HT1080 (cell line): Measurements from ENCODE around the gene SLC26A9. TPM values are rescaled to one million over a fixed set of nuclear protein-coding genes. Genes with fewer than 3 reads are reported as not detected.
A peak's percentile ranks its signal among the peaks of the same experiment; 100 is the strongest.
"Not testable (repeated sequence)": the region's sequence is repeated elsewhere in the genome, so short reads cannot be mapped to it uniquely, and the experiment has no call there.

Source experiments
- DNase-seq: peaks from one replicate; pipeline ENCODE4 v3.0.0-alpha.2; 2015; ENCODE audit warnings: low read depth
- total RNA-seq: library from RNA; depleted of rRNA; stranded (reverse); fragments of >200 nt; shearing (Covaris generic); gene quantifications from 2 replicates; pipeline ENCODE4 v1.2.3, GENCODE V29; 2014

The SLC26A9 gene
- total RNA-seq, 1 experiment from 2014 or later: 0.03 TPM

DNA sequence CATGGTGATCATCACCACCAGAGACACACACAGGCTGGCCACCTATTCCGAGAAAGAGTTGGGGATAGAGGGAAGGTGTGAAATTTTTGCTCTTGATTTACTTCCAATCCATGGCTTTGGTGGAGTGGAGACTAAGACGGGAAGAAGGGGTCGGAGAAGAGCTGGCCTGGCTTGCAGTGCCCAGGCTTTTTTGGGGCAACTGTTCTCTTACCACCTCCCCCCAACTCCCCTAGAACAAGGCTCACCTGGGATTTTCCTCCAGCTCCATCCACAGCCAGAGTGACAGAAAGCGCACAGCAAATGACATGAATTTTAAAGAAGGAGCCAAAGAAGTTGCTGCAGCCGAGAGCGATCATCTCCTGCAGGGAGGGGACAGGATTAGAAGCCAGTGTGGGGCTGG lies 16.0 kb downstream of the SLC26A9 start:
- DNase-seq: no peak

DNA sequence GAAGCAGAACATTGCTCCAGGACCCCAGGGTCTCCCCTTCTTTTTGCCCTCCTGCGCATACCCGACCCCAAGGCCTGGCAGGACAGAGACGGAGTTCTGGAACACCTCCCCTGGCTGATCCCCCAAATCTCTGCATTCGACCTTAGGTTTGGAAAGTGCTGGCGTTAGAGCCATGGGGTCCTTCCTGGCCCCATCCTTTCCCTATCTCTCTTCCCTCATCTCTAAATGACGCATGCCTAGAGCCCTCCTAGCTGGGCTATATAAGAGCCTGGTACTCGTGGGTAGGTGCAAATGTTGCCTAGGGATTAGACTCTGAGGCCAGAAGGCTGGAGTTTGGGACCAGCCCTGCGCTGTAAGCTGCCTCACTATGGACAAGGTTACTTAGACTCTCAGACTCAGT lies 16.6 kb downstream of the SLC26A9 start:
- no peak for DNase-seq

DNA sequence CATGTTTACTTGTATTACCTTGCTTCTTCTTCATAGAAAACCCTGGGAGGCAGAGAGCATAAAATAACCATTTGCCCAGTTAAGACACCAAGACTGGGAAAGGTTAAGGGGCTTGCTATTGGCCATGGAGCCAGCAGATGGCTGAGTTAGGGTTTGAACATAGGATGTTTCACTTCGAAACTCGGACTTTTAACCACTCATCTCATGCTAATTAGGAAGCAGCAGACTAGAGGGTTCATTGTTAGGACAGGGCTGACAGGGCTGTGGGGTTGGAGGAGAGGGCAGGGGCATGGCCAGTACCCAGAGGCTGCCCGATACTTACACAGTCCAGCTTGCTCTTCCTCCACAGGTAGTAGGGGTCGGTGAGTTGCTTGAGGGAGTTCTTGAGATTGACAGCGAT lies 17.0 kb downstream of the SLC26A9 start:
- DNase-seq: no peak

DNA sequence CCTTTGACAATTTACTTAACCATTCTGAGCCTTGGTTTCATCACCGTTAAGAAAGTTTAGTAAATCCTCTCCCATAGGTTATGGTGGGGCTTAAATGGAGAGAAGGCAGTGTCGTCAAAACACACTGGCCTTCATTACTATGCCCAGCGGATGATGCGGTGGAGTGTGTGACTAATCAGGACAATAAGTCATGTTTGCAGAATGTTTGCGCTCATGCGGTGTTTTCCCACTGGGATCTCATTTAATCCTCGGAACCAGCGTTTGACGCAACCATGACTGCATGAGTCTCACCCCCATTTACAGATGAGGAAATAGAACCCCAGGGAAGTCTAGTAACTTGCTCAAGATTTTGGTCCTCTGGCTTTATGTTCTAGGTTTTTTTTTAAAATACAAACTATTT lies 17.5 kb downstream of the SLC26A9 start:
- peak; percentile 88 for DNase-seq

DNA sequence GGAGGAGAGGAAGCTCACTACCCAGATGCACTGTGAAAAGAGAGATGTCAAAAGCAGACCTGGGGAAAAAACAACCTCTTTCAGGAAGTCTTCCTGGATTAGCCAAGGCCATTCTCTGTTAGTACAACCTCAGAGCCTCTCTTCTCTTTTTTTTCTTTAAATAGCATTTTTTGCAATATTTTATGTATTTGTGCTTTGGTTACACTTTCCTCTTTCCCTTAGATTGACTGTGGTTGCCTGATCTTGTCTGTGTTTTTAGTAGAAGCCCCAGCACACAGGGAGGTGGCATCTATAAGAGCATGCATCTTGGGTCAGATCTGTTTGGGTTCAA lies 18.8 kb downstream of the SLC26A9 start:
- DNase-seq: no peak

DNA sequence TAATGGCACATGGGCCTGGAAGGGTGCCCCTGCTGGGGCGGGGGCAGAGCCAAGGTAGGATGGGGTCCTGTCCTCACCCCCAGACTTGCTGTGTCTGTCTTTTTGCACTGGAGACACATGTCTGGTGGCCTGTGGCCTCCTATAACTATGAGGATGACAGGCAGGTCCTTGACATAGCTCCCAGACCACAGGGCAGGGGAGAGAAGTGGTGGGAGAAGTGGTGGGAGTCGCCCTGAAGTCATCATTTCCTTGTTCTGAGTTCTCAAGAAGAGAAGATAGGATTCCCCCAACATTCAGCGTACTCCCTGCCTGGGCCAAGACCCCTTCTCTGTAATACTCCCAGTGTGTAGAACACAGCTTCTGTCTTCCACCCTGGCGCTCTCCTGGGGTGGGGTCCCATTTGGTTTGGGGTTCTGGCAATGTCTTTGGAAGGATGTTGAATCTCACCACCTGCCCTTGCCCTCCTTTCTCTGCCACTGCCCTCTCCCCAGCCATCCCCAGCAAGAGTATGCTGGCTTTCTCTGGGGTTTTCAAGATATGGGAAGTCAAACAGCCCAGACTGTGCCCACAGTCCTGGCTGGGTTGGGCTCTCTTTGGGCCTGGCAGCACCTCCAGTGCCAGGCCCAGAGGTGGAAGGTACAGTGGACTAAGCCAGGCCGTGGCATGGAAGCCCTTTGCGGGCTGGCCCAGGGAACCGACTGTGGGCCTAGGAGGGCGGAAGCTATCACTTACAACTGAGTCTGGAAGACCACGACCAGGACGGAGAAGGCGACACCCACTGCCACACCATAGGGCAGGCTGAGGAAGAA lies 19.4 kb downstream of the SLC26A9 start:
- DNase-seq: no peak

DNA sequence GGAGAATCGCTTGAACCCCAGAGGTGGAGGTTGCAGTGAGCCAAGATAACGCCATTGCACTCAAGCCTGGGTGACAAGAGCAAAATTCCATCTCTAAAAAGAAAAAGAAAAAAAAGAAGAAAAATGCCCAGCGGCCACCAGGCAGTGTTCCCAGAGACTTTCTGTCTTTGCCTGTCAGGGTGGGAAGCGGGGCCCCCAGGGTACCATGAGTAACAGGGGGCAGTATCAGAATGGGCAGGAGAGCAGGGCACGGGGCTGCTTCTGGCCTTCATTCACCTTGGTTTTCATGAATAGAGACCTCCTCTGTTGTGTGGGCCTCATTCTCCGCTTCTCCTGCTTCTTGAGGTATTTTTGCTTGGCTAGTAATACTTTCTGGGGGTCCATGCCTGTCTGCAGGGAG lies 20.4 kb downstream of the SLC26A9 start:
- DNase-seq: no peak

DNA sequence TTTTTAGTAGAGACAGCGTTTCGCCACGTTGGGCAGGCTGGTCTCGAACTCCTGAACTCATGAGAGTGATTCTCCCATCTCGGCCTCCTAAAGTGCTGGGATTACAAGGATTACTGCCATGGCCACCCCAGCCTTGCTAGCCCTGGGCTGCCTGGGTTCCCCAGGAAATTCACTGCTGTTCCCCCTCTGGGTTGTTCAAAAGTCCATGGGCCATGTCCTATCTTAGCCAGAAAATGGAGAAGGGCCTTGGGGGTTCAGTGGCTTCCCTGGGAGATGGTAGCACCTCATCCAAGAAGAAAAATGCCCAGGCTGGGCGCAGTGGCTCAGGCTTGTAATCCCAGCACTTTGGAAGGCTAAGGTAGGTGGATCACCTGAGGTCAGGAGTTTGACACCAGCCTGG lies 20.9 kb downstream of the SLC26A9 start:
- no peak for DNase-seq

DNA sequence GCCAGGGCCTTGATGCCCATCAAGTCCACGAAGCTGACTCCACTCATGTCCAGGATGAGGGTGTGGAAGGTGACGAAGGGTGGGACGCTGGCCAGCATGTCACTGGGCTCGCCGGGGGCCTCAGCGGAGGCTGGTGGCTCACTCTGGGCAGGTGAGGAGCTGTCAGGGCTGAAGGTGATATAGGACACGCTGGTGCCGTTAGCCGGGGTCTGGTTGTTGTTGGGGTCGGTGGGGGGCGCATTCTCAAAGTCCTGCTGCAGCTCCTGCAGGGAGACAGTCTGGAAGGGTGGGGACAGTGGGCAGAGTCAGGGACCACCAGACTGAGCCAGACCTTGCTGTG lies 21.7 kb downstream of the SLC26A9 start:
- DNase-seq: no peak

DNA sequence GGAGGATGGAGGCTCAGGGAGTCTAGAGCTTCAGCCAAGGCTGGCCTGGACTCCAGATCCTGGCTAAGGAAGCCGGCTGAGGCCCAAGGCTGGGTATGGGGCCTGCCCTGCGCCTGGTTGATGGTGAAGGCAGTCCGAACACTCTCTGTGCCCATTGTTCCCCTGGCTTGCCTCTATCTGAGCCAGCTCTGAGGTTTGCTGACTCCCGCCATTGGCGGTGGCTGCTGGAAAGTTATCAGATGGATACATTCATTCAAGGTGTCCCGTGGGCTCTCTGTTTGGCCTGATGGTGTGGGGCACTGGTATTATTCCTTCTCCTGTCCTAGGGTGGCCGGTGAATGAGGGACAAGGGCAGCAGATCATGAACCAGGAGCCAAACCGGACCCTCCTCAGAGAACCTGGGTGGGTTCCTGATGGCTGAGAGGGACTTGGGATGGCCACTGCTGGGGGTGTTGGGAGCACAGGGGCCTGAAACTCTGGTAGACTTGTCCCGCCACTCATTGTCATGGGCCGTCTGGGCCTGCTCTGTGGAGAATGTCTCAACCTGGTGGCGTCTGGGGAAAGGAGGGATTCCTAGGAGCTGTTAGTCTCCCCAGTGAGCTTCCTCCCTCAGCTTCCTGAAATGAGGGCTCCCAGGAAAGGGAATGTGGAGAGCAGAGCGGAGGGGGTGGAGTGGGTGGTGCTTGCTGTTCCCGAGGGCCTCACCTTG lies 22.2 kb downstream of the SLC26A9 start:
- DNase-seq: no peak

DNA sequence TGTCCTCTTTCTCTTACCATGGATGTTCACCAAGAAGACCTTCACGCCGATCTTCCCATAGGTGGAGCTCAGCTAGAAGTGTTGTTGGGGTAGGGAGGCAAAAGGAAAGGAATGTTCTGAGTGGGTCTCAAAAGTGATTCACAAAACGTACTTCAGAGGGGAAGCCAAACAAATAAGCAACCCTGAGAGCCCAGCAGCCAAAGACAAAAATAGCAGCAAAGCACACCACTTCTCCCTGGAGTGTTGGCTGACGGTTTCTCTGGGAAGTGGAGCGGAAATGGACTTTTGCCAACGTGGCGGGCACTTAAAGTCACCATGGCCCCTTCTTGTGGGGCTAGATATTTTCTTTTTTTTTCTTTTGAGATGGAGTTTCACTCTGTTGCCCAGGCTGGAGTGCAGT lies 23.1 kb downstream of the SLC26A9 start:
- no peak for DNase-seq

DNA sequence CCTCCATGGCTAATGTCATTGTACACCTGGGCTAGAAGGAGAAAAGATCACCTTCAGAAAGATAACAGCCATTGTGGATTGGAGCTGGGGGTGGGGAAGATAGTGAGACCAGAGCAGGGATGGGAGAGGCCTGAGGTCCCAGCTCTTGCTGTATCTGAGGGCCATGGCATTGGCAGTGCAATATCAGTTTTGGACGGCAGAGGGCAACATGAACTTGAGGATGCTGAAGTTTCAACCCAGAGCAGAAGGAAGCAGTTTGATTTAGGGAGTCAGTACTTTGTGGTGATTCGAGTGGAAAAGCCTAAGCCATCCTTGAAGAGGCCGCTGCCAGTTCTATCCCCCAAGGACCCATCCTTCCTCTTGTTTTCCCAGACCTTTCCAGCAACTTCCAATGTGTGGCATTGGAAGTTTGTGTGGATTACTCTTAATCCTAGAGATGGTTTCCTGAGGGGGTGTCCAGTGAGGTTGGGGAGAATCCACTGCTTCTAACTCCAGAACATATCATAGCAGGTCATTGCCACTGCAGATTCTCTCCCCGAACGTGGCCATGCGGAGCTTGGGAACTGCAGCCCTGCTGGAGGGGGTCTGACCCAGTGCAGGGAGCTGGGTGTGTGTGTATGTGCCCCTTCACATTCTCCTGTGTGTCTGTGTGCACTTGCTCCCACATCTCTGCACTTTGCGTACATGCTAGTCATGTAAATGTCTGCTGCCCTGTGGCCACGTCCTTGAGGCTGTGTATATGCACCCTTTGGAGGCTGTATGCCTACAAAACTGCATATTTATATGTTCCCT lies 24.1 kb downstream of the SLC26A9 start:
- peak; percentile 82 for DNase-seq

DNA sequence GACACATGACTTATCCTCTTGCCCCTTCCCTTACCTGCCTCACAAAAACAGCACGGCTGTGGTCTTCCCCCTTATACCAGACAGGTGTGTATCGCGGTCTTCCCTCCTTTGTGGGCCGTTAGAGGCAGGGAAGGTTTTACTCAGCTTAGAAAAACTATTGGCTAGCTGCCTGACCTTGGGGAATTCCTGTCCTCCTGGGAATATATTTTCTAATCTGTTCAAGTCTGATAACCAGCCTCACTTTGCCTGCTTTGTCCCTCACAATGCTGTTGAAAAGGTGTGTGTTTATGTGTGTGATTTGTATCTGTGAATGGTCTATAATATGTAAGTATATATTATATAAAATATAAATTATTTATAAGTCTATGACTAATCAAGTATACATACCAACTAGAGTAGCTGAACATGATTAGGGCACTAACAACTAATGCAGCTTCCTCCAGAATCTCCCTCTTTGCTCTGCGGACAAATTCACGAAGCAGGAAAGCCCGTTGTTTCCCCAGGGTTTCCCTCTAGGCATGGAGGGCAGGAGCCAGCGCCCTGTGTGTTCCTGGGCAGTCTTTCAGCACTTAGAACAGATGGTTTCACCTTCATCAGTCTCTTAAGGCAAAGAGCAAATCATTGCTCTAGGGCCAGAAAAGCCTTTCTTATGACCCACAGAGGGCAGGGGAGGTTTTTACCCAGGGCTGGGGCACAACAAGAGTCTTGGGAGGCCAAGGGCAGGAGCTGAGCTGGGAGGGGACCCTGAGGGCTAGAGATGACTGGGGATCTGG lies 25.6 kb downstream of the SLC26A9 start:
- no peak for DNase-seq

DNA sequence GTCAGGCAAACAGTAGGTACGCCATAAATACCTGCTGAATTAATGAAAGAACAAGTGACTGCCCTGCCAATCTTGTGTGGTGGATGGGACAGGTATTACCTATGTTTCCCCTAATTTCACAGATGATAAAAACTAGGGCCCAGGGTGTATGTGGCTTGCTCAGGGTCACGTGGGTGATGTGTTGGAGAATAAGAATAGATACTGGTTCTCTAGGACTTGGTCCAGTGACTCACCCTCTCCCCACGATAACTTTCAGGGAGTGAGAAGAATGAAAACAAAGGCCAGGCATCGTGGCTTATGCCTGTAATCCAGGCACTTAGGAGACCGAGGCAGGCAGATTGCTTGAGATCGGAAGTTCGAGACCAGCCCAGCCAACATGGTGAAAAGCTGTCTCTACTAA lies 26.7 kb downstream of the SLC26A9 start:
- DNase-seq: peak; percentile 78

DNA sequence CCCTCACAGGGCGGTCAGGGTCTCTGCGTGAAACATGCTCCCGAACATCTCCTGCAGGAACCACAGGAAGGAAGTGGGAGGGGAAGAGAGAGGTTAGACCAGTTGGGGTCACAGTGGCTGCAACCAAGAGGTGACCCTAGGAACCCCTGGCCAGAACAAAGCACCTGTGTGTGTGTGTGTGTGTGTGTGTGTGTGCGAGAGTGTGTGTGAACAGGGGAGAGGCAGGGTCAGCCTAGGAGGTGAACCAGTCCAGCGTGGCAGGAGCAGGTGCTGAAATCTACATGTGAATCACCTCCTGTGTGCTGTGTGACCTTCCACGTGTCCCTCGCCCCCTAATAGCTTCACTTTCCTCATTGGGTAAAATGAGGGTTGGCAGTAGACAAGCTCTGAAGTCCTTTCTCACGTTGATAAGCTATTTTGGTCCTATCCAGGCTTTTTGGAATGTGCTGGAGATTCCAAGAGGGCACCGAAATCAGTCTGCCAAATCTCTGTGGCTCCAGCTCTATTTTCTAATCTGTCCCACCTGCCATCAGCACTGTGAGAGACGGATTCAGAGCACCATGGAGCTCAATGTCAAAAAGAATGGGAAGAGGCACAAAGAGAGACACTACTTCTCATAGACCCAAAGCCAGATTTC lies 27.8 kb downstream of the SLC26A9 start:
- DNase-seq: no peak

DNA sequence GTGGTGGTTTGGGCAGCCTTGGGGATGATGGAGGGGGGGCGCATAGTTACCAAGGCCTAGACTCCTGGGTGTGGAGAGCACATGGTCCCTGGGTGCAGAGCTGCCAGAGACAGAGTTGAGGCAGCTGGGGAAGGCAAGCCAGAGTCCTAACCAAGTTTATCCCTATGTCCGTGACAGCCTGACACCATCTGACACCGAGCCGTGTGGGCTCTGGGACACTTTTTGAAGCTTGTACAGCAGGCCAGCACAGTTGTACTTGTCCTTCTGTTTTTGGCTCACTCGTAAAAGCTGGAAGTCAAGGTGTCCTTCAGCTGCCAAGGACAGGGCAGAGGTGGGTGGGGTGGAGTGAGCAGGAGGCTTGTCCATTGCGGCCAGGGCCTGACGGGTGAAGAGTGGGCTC lies 28.5 kb downstream of the SLC26A9 start:
- no peak for DNase-seq

DNA sequence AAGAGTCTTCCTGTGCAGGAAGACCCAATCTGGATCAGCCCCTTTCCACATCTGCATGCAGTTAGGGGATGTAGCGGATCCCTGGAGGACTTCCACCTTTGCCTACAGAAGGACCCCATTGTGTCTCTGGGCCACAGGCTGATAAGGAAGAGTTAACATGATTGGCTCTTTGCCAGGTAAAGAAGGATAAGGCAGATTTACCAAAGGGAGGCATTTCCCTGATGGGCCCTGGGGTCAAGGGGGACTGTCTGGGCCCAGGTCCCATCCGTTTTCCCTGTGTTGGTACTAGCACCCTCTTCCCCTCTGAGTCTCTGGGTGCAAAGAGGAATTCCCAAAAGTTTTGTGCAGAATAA lies 29.1 kb downstream of the SLC26A9 start:
- no peak for DNase-seq

DNA sequence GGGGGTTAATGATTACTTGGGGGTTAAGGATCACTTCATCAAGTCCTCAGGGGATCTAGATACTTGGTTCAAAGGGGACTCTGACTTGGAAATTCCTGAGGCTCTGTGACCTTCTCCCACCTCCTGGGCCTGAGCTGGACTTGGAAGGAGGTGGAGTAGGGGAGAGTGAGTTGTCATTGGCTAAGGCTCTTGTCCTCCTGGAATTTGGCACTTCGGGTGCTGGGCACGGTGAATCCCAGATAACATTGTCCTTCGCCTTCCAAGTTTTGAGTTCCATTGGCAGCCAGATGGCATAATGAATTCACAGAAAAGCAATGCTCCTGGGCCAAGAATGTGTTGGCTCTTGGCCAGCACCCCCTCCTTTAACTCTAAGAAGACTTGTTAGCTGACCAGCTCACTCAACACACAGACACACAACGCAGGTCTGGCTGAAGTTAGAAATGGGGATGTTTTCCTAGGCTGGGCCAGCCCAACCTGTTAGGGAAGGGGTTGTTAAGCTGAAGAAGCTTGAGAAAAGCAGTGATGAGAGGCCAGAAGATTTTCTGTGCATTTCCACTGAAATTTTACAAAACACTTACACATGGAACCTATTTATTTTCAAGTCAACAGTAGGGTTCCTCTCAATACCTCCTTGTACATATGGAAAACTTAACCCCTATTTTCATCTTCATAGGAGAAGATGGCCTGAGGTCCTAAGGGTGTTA lies 29.7 kb downstream of the SLC26A9 start:
- DNase-seq: no peak

DNA sequence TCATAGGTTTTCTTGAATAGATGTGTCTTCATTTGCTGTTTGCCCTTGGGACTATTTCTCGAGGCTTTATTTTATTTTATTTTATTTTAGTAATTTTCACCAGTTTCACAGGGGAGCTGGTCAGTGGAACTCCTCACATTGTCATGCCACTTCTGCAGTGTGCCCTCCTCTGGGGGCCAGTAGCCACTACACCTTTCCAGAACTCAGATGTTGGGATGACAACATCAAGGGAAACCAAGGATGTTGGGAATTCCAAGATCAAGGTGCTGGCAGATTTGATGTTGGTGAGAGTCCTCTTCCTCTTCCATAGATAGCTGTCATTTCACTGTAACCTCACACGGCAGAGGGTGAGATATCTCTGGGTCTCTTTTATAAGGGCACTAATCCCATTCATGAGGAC lies 35.5 kb downstream of the SLC26A9 start:
- DNase-seq: peak; percentile 31

DNA sequence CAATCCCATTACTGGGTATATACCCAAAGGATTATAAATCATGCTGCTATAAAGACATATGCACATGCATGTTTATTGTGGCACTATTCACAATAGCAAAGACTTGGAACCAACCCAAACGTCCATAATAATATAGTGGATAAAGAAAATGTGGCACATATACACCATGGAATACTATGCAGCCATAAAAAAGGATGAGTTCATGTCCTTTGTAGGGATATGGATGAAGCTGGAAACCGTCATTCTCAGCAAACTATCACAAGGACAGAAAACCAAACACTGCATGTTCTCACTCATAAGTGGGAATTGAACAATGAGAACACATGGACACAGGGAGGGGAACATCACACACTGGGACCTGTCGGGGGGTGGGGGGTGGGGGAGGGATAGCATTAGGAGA lies 38.2 kb downstream of the SLC26A9 start:
- not testable (repeated sequence) for DNase-seq

DNA sequence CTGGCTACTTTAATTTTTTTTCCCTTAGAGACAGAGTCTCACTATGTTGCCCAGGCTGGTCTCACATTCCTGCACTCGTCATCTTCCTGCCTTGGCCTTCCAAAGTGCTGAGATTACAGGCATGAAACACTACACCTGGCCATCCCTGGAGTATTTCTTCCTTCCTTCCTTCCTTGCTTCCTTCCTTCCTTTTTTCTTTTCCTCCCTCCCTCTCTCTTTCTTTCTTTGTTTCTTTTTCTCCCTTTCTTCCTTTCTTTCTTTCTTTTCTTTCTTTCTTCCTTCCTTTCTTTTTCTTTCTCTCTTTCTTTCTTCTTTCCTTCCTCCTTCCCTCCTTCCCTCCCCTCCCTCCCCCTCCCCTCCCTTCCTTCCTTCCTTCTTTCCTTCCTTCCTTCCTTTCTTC lies 46.9 kb downstream of the SLC26A9 start:
- DNase-seq: no peak
